Measurements from ENCODE around the gene EXOC4.
"Not testable (repeated sequence)": the region's sequence is repeated elsewhere in the genome, so short reads cannot be mapped to it uniquely, and the experiment has no call there.

EXOC4 gene

DNA sequence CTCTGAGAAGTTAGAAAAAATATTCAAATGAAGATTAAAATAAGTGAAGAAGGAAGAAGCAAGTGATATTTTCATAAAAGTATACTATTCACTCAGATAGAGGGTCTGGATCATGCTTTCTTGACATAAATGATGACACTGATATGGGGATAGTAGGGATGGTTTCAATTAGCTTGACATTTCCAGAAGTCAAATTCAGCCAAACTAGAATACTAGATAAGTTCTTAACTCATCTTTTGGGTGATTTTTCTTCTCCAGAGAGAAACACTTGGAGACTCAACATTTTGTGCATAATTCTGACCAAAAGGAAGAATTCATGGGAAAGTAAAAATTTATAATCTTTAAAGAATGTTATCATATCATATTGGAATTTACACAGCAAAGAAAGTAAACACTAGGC lies 722.3 kb downstream of the EXOC4 start:
- no peak for DNase-seq

DNA sequence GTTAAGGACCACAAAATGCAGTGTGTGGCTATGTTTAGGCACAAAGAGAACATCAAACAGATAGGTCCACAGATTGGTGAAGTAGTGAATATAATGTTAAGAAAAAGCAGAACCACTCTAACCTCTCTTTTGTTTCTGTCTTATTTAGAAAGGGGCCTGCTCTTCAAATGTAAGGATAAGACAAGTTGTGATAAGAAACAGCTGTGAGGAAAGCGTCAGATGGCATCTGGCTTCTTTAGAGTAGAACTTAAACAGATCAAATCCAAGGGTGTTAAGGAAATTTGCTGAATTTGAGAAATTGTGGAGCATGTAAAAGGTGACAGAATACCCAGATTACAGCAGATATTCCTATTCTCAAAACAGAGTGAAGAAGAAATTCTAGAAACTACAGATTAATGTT lies 723.3 kb downstream of the EXOC4 start:
- DNase-seq = no peak

DNA sequence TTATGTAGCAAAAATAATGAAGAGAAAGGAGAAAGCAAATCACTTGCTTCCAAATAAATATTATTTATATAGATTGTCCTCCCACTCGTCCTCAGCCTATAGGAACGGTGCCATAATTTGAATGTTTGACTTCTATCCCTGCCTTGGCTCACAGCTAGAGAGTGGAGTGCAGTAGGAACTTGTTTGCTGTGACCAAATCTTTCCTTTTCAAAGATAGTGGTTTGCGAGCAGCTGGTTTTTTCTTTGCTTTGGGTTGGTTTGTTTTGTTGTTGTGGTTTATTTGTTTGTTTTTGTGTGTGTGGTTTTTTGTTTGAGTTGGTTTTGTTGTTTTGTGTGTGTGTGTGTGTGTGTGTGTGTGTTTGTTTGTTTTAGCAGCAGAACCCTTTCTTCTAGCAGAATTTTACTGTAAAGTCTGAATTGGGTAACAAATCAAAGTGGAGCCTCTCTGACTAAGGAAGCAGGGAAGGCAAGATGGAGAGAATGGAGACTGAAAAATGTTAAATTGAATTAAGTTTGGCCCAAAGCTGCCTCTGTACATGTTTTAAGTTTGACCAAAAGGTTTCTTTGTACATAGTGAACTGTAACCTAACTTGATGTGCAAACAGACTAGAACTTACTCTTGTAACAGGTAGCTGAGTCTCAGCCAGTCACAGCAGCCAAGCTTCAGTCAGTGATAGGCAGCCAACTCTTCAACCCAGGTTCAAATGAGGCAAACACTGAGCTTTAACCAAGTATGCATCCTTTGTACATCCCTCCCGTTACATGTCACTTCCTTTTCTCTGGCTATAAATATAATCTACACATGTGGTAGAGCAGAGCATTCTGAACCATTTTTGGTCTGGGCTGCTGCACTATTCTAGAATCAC lies 724.8 kb downstream of the EXOC4 start:
- DNase-seq = no peak

DNA sequence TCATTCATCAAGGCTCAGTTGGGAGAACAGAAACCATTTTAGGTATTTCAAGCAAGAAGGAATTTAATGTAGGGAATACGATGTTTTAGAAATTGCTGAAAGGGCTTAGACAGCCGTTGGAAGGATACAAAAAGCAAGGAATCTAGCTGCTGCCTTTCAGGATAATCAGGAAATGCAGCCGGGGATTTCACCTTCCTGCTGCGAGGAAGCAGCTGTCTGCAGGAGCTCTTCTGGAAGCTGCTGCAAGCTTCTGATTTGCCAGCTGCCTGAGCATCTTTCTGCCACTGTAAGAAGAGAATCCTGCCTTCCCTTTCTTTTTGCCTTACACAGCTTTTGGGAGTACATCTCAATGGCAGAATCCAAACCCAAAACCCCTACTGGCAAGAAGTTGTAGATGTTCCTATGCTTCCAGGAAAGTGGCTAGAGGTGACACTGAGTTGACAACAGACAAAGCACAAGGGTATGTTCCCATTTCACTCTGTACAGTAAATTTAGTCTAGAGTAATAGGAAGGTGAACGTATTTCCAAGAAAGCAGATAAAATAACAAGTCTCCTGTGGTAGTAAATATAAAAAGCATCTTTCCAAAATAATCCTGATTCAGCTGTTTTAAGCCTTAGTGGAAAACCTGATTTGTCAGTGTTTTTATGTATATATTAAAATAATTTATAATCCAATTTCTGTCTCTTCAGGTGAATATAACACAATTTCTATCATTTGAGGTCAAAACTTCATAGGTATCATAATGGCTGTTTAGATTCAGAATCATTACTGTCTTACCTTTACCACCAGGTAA lies 725.8 kb downstream of the EXOC4 start:
- peak in 1 of 58 donors; percentile 2 for DNase-seq

DNA sequence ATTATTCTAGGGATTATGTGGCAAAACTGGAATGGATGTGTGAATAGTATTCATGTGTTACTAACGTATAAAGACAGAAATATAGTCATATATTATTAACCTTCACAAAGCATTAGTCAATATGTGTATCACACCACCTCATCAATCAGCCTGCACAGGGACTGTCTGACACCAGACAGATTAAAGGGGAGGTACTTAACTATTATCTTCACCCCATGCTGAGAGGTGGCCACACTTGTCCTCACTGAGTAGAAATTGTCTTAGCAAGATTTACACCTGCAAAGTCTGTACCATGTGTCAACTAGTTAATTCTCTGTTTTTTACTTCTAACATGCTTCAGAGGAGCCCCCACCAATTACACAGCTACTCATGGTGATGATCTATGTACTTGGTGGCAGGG lies 727.9 kb downstream of the EXOC4 start:
- DNase-seq = no peak

DNA sequence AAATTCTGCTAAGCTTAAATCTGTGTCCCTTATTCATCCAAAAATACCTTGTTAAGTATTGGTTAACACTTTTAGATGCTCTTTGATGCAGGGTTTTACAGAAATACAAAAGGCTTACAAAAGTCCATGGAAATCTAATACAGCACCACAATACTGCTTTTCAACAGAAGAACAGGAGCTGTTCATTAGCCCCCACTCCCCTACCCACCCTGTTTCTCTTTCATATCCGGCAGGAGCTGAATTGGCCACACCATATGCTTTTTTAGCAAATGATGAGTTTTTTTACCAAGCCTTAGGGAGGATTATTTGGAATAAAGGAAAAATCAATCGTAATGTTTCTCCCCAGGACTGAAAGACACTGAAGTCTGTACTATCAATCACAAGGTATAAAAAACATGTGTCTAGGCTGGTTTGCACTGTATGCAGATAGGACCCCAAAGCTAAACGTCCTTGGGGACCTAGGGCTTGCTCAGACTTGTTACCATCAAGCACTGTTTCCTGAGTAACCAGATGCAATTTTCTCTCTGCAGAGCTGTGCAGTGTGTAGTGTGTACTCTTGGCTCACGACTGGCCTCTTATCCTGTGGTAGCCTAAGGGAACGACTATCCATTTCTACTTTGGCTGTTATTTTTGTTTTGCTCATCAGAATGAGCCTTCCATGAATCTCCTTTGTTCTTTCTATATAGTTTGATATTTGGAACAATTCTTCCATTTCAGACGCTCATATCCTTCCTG lies 731.0 kb downstream of the EXOC4 start:
- no peak for DNase-seq

DNA sequence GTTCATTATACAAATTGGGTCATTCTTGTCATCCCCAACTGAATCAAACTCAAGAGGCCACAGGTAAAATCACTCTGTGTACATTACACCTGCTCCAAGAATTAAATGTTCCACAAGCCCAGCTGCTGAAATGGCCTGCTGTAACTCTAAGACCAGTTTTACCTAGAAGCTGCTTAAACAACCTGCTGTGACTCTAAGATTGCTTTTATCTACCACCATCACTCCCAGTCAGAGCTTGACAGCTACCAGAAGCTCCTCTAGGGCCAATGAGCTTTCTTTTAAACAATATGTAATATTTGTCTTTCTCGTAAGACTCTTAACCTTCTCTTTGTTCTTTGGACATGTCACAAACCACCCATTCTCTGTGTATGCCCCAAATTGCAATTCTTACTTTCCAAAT lies 732.4 kb downstream of the EXOC4 start:
- no peak for DNase-seq

DNA sequence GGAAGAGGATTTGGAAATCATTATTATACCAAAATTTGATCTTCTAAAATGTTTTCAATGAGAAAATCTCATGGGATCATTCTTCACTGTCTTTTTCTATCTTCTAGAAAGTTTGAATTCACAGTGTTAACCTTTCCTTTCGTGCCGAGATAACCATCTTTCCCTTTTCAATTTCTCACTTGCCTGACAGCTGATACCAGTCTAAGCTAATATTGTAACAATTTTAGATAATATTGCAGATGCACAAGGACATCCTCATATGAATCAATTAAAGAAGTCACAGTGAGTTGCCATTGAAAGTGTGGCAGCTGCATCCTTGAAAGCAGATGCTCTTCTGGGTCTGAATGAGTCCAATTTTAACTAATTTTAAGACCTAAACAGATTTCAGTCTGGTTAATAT lies 734.7 kb downstream of the EXOC4 start:
- no peak for DNase-seq

DNA sequence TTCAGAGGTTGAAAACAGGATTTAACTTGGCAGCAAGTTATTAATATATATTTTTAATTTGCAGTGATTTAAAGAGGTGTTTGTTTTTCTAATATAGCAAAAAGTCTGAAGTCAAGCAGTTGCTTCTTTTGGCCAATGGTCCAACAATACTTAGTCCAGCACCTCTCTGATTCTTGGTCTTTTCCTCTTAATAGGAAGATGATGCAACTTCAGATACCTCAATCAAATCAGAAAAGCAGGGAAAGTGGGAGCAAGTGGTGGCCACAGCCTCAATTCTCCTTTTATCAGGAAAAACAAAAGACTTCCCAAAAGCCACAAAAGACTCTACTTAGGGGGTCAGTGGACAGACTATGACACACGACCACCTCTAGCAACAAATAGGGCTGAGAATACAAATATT lies 740.7 kb downstream of the EXOC4 start:
- no peak for DNase-seq

DNA sequence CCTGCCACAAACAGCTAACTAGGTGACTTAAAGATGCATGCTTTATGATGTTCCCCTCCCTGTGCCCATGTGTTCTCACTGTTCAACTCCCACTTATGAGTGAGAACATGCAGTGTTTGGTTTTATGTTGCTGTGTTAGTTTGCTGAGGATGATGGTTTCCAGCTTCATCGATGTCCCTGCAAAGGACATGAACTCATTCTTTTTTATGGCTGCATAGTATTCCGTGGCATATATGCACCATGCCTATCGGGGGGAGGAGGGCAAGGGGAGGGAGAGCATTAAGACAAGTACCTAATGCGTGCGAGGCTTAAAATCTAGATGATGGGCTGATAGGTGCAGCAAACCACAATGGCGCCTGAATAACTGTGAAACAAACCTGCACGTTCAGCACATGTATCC lies 741.2 kb downstream of the EXOC4 start:
- not testable (repeated sequence) for DNase-seq

DNA sequence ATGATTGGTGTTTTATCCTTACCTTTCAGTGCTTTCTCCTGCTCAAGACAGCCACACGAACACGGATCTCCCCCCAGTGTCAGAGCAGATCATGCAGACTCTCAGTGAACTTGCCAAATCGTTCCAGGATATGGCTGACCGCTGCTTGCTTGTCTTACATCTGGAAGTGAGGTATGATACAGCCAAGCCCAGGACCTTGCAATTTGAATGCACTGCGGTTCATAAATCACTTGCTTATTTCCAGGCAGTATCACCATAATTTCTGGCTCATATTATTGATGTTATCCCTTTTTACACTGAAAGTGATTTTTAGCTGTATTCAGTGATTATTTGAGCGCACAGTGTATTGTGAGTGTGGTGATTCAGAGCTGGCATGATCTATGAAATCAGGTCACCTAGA lies 744.6 kb downstream of the EXOC4 start:
- no peak for DNase-seq

DNA sequence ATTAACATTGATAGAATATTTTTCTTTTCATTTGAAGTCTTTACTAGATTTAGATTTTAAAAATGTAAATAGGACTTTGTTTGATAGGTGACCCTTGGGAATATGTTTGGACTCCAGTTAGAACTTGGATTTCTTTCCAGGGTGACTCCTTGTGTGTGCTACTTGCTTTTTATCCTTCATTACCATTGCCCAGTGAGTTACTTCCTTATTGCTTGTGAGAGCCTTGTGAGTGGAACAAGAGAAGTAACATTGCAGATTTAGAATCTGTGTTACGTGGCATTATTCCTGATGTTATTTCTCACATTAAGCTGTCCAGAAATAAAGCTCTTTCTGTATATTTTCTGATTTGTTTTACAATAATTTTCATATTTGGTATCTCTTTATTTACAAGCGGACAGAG lies 746.3 kb downstream of the EXOC4 start:
- no peak for DNase-seq

DNA sequence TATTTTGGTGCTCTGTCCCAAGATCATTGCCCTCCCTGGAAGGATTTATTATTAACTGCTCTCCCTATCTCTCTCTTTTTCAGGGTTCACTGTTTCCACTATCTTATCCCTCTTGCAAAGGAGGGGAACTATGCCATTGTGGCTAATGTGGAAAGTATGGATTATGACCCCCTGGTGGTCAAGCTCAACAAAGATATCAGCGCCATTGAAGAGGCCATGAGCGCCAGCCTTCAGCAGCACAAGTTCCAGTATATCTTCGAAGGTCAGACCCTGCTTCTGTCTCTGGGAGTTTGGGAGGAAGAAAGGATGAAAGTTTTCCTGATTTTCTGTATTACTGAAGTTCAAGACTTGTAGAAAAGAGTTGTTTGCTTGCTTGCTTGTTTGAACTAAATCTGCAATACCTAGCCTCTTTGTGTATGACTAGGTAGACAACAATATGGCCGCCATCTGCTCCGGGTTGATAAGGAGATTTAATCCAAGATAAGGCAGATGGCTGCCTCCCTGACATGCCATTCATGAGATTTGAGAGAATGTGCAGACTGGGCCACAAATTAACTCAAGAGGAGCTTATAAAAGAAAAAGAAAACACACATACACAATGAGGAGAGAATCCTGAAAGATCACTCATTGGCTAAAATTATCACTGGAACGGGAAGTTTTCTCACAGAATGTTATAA lies 752.1 kb downstream of the EXOC4 start:
- DNase-seq = no peak

DNA sequence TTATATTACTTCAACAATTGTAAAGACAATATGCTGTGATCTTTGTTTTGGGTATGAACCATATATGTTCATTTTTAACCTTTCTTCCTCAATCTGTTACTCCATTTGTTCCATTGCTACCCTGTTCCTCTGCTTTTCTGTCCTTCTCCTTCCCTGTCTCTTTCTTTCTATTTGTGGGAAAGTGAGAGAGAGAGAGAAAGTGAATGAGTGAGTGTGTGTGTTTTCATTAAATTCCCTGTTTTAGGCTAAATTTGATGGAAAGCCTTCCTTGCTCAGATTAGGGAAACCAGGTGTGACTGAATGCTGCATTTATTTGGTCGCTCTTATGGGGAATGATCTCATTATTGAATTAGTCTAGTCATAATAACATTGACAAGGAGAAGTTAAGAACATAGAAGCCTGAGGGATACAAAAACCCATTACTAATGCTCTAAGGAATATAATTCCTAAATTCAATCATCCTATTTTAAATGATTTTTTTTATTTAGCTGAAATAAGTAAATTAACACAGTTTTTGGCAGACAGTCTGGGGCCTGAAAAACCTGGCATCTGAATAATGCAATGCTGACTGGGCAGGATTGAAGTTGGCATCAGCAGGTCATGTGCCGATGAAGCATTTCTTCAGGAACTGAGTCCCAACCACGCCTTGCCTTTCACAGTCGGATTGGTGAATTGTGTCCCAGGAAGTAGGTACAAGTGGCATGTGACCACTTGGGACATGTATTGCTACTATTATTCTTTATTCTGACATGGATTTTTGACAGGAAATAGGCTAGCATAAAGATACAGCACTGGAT lies 756.6 kb downstream of the EXOC4 start:
- DNase-seq = no peak

DNA sequence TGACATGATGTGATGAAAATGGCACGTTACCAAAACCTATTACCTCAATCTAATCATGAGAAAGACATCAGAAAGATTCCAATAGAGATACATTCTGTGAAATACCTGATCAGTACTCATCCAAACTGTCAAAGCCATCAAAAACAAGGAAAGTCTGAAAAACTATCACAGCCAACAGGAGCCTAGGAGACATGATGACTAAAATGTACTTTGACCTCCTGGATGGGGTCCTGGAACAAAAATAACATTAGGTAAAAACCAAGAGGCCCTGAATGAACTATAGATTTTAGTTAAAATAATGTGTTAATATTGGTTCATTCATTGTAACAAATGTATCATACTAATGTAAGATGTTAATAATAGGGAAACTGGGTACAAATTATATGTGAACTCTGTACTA lies 760.4 kb downstream of the EXOC4 start:
- DNase-seq = no peak

DNA sequence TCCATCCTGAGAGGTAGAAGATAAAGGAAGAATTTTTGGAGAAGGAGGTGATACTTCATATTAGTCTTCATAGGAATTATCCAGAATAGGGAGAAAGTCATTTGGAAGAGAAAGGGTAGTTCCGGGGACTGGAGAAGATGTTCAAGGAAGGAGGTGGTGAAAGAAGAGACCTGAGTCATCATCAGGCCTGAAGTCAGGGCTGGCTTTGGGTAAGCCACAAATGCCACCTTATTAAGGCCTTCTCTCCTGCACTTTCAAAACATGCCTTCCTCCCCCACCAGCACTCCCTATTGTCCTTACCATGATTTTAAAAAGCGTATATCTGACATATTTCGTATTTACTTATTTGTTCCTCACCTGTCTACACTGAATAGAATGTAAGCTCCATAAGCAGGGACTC lies 762.1 kb downstream of the EXOC4 start:
- DNase-seq = no peak

DNA sequence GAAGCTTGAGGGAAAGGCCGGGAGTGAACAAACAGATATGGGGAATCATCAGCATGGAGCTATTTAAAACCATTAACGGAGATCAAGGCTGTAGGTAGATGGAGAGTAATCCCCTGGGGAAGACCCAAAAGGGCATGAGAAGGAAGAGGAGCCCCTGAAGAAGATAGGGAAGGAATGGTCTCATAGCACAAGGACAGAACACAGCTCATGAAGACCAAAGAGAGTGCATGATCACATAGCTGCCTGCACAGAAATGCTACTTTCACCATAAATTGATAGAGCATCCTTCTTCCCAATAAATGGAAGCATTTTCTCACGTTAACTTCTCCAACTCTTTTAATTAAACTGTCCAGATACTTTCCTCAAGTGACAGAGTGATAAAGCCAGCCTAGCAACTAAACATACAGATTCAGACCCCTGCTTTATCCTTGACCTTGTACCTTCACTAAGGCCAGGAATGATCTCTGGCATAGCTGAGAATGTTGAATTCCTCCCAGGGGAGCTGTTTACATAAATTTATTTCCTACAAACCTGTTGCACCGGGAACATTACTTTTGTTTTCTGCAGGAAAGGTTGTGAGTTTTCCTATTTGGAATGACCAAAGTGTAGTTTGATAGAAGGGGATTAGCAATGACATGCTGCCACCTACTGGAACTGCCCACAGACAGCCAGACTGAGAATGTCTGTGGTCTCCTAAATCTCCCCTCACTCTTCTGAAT lies 763.5 kb downstream of the EXOC4 start:
- peak in 27 of 58 donors; percentile 1 to 56 (median 7) for DNase-seq

DNA sequence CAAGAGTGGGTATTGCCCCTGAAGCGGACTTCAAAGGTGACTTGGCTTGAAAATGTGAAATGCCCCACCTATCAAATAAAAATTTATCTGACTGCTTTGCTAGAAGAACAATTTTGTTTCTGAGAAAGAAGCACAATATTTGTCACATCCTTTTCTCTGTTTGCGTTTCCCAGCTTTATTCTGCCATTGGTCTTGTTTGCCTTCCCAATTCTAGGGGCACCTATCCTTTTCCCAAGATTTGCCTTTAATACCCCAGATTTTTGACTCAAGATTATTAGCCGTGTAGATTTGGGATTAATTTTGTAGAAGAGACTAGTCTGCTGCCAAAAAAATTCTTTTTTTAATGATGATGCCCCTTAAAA lies 764.0 kb downstream of the EXOC4 start:
- no peak for DNase-seq

DNA sequence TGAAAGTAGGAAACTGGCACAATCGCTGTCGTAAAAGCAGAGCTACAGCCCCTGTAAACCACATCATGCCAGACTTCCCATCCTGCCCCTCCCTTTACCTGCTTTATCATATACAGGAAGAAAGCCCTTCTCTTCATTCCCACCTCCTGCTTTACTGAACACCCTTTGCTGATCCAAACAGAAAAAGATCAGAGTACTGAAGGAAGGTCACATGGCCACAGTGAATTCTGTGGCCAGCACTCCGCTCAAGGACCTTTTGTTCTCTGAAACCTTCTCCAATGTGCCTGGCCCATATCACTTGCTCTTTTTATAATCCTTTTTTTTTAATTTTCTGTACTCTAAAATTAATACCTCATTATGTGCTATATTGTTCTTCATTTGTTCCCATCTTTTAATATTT lies 765.4 kb downstream of the EXOC4 start:
- peak in 9 of 58 donors; percentile 1 to 43 (median 6) for DNase-seq

DNA sequence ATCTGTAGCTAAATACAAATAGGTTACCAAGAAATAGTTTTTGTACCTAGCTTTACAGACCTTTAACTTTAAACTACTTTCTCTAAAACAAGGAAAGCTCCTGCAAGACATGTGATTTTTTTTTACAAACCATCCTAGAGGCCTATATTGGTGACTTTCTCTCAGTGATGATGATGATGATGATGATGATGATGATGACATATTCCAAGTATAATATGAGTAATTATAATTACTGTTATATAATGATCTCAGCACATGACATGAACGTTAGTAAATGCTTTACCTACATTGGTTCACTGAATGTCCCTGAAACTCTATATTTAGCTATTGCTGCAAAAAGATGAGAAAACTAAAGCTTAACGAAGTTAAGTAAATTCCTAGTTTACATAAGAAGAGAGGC lies 766.4 kb downstream of the EXOC4 start:
- no peak for DNase-seq
